HepG2 (cell line): ENCODE measurements around the gene CA9. TPM values are rescaled to one million over a fixed set of nuclear protein-coding genes. Genes with fewer than 3 reads are reported as not detected.

Experiments
- ASH2L ChIP-seq: fragments of 300-600, 200-600 bp; sonication (generic); IDR thresholded peaks from 2 replicates; pipeline ENCODE4 v1.7.0; 2017; ENCODE audit warnings: low read depth, mild to moderate bottlenecking, moderate library complexity, mixed read lengths, low read length; ENCODE audit not compliant: insufficient read length
- BATF2 ChIP-seq: sonication (generic); formaldehyde crosslinking; IDR thresholded peaks from 2 replicates; pipeline ENCODE4 v1.8.0; 2022; ENCODE audit warnings: mild to moderate bottlenecking, missing genetic modification reagents, moderate library complexity
- CENPX ChIP-seq: sonication (generic); formaldehyde crosslinking; IDR thresholded peaks from 2 replicates; pipeline ENCODE4 v1.9.0; 2021; ENCODE audit warnings: mild to moderate bottlenecking, missing genetic modification reagents, moderate library complexity
- EHMT2 ChIP-seq: fragments of 200-600 bp; sonication (generic); IDR thresholded peaks from 2 replicates; pipeline ENCODE4 v1.7.0; 2017; ENCODE audit warnings: antibody characterized with exemption, low read depth, low read length, borderline replicate concordance
- FIP1L1 ChIP-seq: fragments of 200-400 bp; formaldehyde crosslinking; IDR thresholded peaks from 2 replicates; pipeline ENCODE4 v1.6.1; 2018; ENCODE audit warnings: low read depth, mild to moderate bottlenecking, low read length, moderate library complexity, borderline replicate concordance; ENCODE audit not compliant: insufficient read depth
- FOXK1 ChIP-seq: sonication (generic); formaldehyde crosslinking; IDR thresholded peaks from 2 replicates; pipeline ENCODE4 v1.4.0; 2020; ENCODE audit warnings: low read depth, missing genetic modification reagents, borderline replicate concordance
- HBP1 ChIP-seq: IDR thresholded peaks from 2 replicates; pipeline ENCODE4 v1.6.1; 2016; ENCODE audit warnings: low read depth, control low read depth
- HNRNPL ChIP-seq: fragments of 200-400 bp; formaldehyde crosslinking; IDR thresholded peaks from 2 replicates; pipeline ENCODE4 v1.6.1; 2017; ENCODE audit warnings: mild to moderate bottlenecking, low read depth, low read length
- KLF15 ChIP-seq: sonication (generic); formaldehyde crosslinking; IDR thresholded peaks from 2 replicates; pipeline ENCODE4 v1.8.1; 2023; ENCODE audit warnings: borderline replicate concordance, mild to moderate bottlenecking, inconsistent platforms, missing genetic modification reagents, mixed read lengths
- KLF6 ChIP-seq: IDR thresholded peaks from 2 replicates; pipeline ENCODE4 v1.8.0; 2016; ENCODE audit warnings: missing biosample characterization, missing genetic modification reagents
- MAFG ChIP-seq: sonication (generic); formaldehyde crosslinking; IDR thresholded peaks from 2 replicates; pipeline ENCODE4 v1.5.1; 2020; ENCODE audit warnings: mild to moderate bottlenecking, missing genetic modification reagents
- RBM39 ChIP-seq: fragments of 200-400 bp; formaldehyde crosslinking; IDR thresholded peaks from one replicate; pipeline ENCODE4 v1.6.1; 2018; ENCODE audit warnings: antibody characterized with exemption, mild to moderate bottlenecking, low read depth, low read length; ENCODE audit not compliant: poor library complexity, severe bottlenecking
- SAFB2 ChIP-seq: sonication (generic); formaldehyde crosslinking; IDR thresholded peaks from 2 replicates; pipeline ENCODE4 v1.5.1; 2020; ENCODE audit warnings: missing genetic modification reagents, low read depth, mild to moderate bottlenecking, borderline replicate concordance
- SIX1 ChIP-seq: sonication (generic); formaldehyde crosslinking; IDR thresholded peaks from 2 replicates; pipeline ENCODE4 v1.4.0; 2020; ENCODE audit warnings: missing genetic modification reagents, borderline replicate concordance
- SOX5 ChIP-seq: IDR thresholded peaks from 2 replicates; pipeline ENCODE4 v1.6.1; 2016; ENCODE audit warnings: borderline replicate concordance
- SP140L ChIP-seq: sonication (generic); formaldehyde crosslinking; IDR thresholded peaks from 2 replicates; pipeline ENCODE4 v1.4.0; 2020; ENCODE audit warnings: missing genetic modification reagents, borderline replicate concordance
- ZBTB26 ChIP-seq: IDR thresholded peaks from 2 replicates; pipeline ENCODE4 v1.6.1; 2016; ENCODE audit warnings: missing compliant biosample characterization, missing genetic modification reagents, borderline replicate concordance
- ZNF225 ChIP-seq: sonication (generic); formaldehyde crosslinking; IDR thresholded peaks from 2 replicates; pipeline ENCODE4 v1.4.0; 2020; ENCODE audit warnings: mild to moderate bottlenecking, missing genetic modification reagents
- ZNF530 ChIP-seq: sonication (generic); formaldehyde crosslinking; IDR thresholded peaks from 2 replicates; pipeline ENCODE4 v1.5.0; 2020; ENCODE audit warnings: low read depth, mild to moderate bottlenecking, missing genetic modification reagents
- ZNF619 ChIP-seq: sonication (generic); formaldehyde crosslinking; IDR thresholded peaks from 2 replicates; pipeline ENCODE4 v1.4.0; 2020; ENCODE audit warnings: mild to moderate bottlenecking, missing genetic modification reagents
- ZNF777 ChIP-seq: sonication (generic); formaldehyde crosslinking; IDR thresholded peaks from 2 replicates; pipeline ENCODE4 v1.4.0; 2020; ENCODE audit warnings: missing genetic modification reagents
- ZNF83 ChIP-seq: sonication (generic); formaldehyde crosslinking; IDR thresholded peaks from 2 replicates; pipeline ENCODE4 v1.4.0; 2020; ENCODE audit warnings: missing genetic modification reagents, mild to moderate bottlenecking, borderline replicate concordance
- polyA plus RNA-seq, 8 experiments: library from polyadenylated mRNA; depleted of rRNA in 3 of 8; stranded (reverse) in 7 of 8; unstranded in 1 of 8; fragments of >200 nt; fragmentation: Illumina TruSeq in 4 of 8; extraction: Trizol in 4 of 8; gene quantifications; 2 replicates each; pipeline versions ENCODE4 v1.2.1 to v1.2.3, GENCODE V29; 2011 to 2016; ENCODE audit warnings: low read depth in 4 of 8, missing spikeins in 1 of 8, mixed read lengths in 1 of 8; ENCODE audit not compliant: insufficient read depth in 1 of 8
- total RNA-seq, 5 experiments: library from RNA; depleted of rRNA; stranded (reverse); fragments of >200 nt; fragmentation: Illumina TruSeq; extraction: Trizol; gene quantifications; 2 replicates each; pipeline ENCODE4 v1.2.3, GENCODE V29; 2016; ENCODE audit warnings: low read depth in 1 of 5
- TF ChIP-seq, protein P1 (sequence below): sonication (generic); formaldehyde crosslinking; IDR thresholded peaks from 2 replicates; pipeline ENCODE4 v1.5.0; 2020; ENCODE audit warnings: missing genetic modification reagents, mild to moderate bottlenecking, borderline replicate concordance
- TF ChIP-seq, protein P2 (sequence below): sonication (generic); formaldehyde crosslinking; IDR thresholded peaks from 2 replicates; pipeline ENCODE4 v1.8.0; 2023; ENCODE audit warnings: mild to moderate bottlenecking, missing genetic modification reagents

Gene CA9
- total and polyA plus RNA-seq, 2 of the 13 experiments (the other 11 are each of a cell fraction or from before 2014, with no cell fraction given): 0.13 to 152 TPM

DNA sequence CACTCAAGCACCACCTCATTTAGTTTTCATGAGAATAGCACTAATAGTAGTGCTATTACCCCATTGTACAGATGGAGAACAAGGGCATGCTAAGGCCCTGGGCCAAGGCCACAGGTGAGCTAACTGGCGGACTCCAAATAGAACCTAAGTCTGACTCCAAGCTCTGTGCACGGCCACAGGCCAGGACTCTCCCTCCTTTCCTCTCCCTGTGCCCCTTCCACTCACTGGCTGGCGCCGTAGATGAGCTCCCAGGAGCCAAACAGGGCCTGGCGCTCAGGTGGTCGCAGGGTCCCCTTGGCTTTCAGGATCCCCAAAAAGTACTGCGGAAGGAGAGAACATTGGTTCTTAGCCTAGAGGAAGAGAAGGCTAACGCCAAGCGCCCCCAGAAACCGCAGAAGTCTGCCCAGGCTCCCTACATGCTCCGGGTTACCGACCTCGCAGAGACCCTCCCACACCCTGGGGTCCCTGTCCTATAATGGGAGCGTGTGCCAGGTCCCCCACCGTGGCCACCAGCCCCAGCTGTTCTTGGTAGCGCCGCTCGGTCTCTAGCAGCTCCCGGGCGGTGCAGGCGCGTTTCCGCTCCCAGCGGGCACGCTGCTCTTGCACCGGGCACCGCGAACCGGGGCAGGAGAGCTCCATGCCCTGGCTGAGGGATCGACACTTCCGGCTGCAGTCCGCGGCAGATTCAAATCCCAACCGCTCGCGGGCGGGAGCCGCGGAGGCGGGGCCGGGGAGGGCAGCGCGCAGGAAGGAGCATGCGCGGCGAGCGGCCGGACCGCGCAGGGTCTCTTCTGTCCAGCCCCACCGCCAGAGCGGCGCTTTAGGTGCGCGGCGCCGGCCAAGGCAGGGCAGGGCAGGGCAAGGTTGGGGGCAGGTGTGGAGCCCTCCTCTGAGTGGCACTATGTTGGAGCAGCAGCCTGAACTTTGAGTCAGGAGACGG lies 8.9 kb upstream of the CA9 start, which contains the start of gene ARHGEF39 (continued):
- TF ChIP-seq, protein P1, sequence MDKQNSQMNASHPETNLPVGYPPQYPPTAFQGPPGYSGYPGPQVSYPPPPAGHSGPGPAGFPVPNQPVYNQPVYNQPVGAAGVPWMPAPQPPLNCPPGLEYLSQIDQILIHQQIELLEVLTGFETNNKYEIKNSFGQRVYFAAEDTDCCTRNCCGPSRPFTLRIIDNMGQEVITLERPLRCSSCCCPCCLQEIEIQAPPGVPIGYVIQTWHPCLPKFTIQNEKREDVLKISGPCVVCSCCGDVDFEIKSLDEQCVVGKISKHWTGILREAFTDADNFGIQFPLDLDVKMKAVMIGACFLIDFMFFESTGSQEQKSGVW (CRISPR knock-in tag): no peak
- TF ChIP-seq RBM39: peak; percentile 68
- TF ChIP-seq, protein P2, sequence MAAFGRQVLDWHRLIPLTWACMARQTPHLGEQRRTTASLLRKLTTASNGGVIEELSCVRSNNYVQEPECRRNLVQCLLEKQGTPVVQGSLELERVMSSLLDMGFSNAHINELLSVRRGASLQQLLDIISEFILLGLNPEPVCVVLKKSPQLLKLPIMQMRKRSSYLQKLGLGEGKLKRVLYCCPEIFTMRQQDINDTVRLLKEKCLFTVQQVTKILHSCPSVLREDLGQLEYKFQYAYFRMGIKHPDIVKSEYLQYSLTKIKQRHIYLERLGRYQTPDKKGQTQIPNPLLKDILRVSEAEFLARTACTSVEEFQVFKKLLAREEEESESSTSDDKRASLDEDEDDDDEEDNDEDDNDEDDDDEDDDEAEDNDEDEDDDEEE (CRISPR knock-in tag): no peak
- peak; percentile 31; the same call in 1 of the 2 replicates for TF ChIP-seq HBP1
- no peak for TF ChIP-seq EHMT2
- no peak; the same call in 1 of the 2 replicates for TF ChIP-seq ZNF777
- TF ChIP-seq ZNF225 (CRISPR knock-in tag): no peak
- no peak for TF ChIP-seq CENPX (CRISPR knock-in tag)
- TF ChIP-seq KLF15 (CRISPR knock-in tag): no peak
- TF ChIP-seq FIP1L1: no peak; the same call in 1 of the 2 replicates
- TF ChIP-seq MAFG (CRISPR knock-in tag): no peak
- no peak for TF ChIP-seq ZNF530 (CRISPR knock-in tag)
- TF ChIP-seq ZBTB26 (CRISPR knock-in tag): peak; percentile 70; the same call in 1 of the 2 replicates
- no peak for TF ChIP-seq KLF6 (CRISPR knock-in tag)
- TF ChIP-seq FOXK1: no peak
- no peak for TF ChIP-seq SP140L (CRISPR knock-in tag)
- TF ChIP-seq BATF2 (CRISPR knock-in tag): peak; percentile 99
- peak; percentile 61 for TF ChIP-seq ASH2L
- no peak for TF ChIP-seq SIX1
- peak; percentile 59; the same call in 1 of the 2 replicates for TF ChIP-seq SAFB2 (CRISPR knock-in tag)
- TF ChIP-seq ZNF619: no peak
- peak; percentile 91 for TF ChIP-seq HNRNPL
- TF ChIP-seq ZNF83 (CRISPR knock-in tag): no peak
- TF ChIP-seq SOX5 (CRISPR knock-in tag): peak; percentile 46
